Measurements from ENCODE around the gene STAT4. TPM values are rescaled to one million over a fixed set of nuclear protein-coding genes. Genes with fewer than 3 reads are reported as not detected.

STAT4 gene
- total and polyA plus RNA-seq, 2 experiments from 2014 or later: 0.31 to 0.45 TPM

- H3K36me3 ChIP-seq: no peaks in the 10 kb centered on the region
- no peak for TF ChIP-seq CTCF (IDR thresholded peaks at IDR 0.05; ENCODE audit: low read depth, low read length)
- DNase-seq (ENCODE audit: low read depth in 1 of 2, low spot score in 1 of 2): no peak
- no peak overlapping the region for H3K27ac ChIP-seq
- H3K27me3 ChIP-seq: peaks cover 30% of the 10 kb centered on the region
- no peak overlapping the region for H3K4me3 ChIP-seq
- H3K9me3 ChIP-seq (ENCODE audit: low read depth): no peaks in the 10 kb centered on the region
- no peaks in the 10 kb centered on the region for H3K4me1 ChIP-seq (ENCODE audit: low read depth)
Observed at GRCh38 chr2:191145769-191146471, 4.9 kb downstream of the STAT4 start.

GRCh38 chr2:191144217-191144616 is 6.6 kb downstream of the STAT4 start:
- no peaks in the 10 kb centered on the region for H3K4me1 ChIP-seq (ENCODE audit: low read depth)
- TF ChIP-seq CTCF (IDR thresholded peaks at IDR 0.05; ENCODE audit: low read depth, low read length): no peak

GRCh38 chr2:191143791-191144190 is 7.0 kb downstream of the STAT4 start:
- no peak overlapping the region for H3K27ac ChIP-seq
- H3K4me1 ChIP-seq (ENCODE audit: low read depth): no peaks in the 10 kb centered on the region
- DNase-seq (ENCODE audit: low read depth in 1 of 2, low spot score in 1 of 2): no peak
- no peak overlapping the region for H3K4me3 ChIP-seq
- H3K27me3 ChIP-seq: peaks cover 10% of the 10 kb centered on the region
- no peak for TF ChIP-seq CTCF (IDR thresholded peaks at IDR 0.05; ENCODE audit: low read depth, low read length)
- H3K36me3 ChIP-seq: no peaks in the 10 kb centered on the region
- H3K9me3 ChIP-seq (ENCODE audit: low read depth): no peaks in the 10 kb centered on the region

More at GRCh38 chr2:191144217-191144616, 6.6 kb downstream of the STAT4 start:
- peaks cover 14% of the 10 kb centered on the region for H3K27me3 ChIP-seq
- no peaks in the 10 kb centered on the region for H3K36me3 ChIP-seq
- H3K4me3 ChIP-seq: no peak overlapping the region
- no peak overlapping the region for H3K27ac ChIP-seq
- no peaks in the 10 kb centered on the region for H3K9me3 ChIP-seq (ENCODE audit: low read depth)
- DNase-seq (ENCODE audit: low read depth in 1 of 2, low spot score in 1 of 2): no peak

GRCh38 chr2:191128911-191129304 is 21.9 kb downstream of the STAT4 start:
- DNase-seq (ENCODE audit: low read depth in 1 of 2, low spot score in 1 of 2): no peak
- Histone ChIP-seq H3K36me3 (no peaks in the 10 kb centered on the region), H3K4me3 (no peak overlapping the region), H3K27me3 (no peaks in the 10 kb centered on the region), H3K27ac (no peak overlapping the region), H3K4me1 (ENCODE audit: low read depth) (no peaks in the 10 kb centered on the region), H3K9me3 (ENCODE audit: low read depth) (no peaks in the 10 kb centered on the region)
- TF ChIP-seq CTCF (IDR thresholded peaks at IDR 0.05; ENCODE audit: low read depth, low read length): no peak

- no peak for DNase-seq (ENCODE audit: low read depth in 1 of 2, low spot score in 1 of 2)
- Histone ChIP-seq H3K27ac (no peak overlapping the region), H3K9me3 (ENCODE audit: low read depth) (no peaks in the 10 kb centered on the region), H3K27me3 (no peaks in the 10 kb centered on the region), H3K4me1 (ENCODE audit: low read depth) (no peaks in the 10 kb centered on the region), H3K36me3 (no peaks in the 10 kb centered on the region), H3K4me3 (no peak overlapping the region)
- TF ChIP-seq CTCF (IDR thresholded peaks at IDR 0.05; ENCODE audit: low read depth, low read length): no peak
Observed at GRCh38 chr2:191128172-191128910, 22.5 kb downstream of the STAT4 start.
